Measurements from ENCODE around the gene LLPH. TPM values are rescaled to one million over a fixed set of nuclear protein-coding genes. Genes with fewer than 3 reads are reported as not detected.
A peak's percentile ranks its signal among the peaks of the same experiment; 100 is the strongest.

LLPH gene
- total RNA-seq, 2 donors from 2014 or later = 1.3 to 2.9 TPM

DNA sequence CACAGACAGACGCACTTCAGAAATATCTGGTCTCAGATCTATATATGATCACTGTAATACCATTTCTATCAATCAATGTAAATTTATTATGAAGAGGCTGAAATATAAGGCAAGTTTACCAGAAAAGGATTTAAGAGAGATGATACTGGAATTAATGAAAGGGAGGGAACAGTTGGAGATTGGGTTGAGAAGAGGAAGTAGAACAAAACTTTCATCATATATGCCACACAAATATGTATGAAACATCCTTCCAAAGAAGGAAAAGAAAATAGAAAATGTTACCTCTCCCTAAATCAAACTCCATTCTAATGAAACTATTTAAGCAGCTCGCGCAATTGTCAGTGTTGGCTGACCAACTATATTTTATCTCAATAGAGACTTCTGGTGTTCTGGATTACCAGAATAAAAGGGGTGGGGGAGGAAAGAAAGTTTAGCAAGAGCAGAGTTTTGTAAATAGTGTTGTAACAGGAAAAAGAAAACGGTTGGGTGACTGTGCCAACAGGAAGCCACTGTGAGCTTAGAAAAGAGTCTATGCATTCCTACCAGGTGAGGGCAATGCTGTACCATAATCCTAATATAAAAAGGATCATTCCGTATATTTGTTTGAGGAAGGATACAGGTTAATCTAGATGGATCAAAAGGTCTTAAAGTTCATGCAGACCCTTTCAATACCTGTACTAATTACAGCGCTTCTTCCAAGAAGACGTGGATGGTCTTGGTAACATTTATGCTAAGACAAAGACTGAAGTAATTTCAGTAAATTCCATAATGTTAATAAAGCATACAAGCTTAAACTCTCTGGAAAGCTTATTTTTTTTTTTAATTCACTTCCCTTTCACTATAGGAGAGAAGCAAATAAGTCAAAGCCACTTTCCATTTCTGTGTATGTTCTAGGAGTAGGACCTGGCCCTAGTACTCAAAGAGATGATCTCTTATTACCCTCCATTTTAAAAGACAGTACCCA, 14.5 kb upstream of the LLPH start:
- intact Hi-C loops (cut with DNase I) = no loop called here
- peaks cover 7% of the 10 kb centered on the region for H3K4me1 ChIP-seq
- peaks cover 0 to 6% of the 10 kb centered on the region in 2 donors for H3K36me3 ChIP-seq (replicated peaks in 1 of 2; ENCODE audit: insufficient read depth in 1 of 2, low read depth in 2 of 2)
- no peaks in the 10 kb centered on the region for H3K27me3 ChIP-seq
- H3K27ac ChIP-seq = peak overlapping the region in 2 of 4 donors; percentile 31 to 62
- 39 to 58% methylated on average over 7 of the region's 7 CpGs for WGBS, 2 donors
- H3K9me3 ChIP-seq = peaks cover 0 to 5% (median 0%) of the 10 kb centered on the region in 3 donors
- TF ChIP-seq, protein P1, sequence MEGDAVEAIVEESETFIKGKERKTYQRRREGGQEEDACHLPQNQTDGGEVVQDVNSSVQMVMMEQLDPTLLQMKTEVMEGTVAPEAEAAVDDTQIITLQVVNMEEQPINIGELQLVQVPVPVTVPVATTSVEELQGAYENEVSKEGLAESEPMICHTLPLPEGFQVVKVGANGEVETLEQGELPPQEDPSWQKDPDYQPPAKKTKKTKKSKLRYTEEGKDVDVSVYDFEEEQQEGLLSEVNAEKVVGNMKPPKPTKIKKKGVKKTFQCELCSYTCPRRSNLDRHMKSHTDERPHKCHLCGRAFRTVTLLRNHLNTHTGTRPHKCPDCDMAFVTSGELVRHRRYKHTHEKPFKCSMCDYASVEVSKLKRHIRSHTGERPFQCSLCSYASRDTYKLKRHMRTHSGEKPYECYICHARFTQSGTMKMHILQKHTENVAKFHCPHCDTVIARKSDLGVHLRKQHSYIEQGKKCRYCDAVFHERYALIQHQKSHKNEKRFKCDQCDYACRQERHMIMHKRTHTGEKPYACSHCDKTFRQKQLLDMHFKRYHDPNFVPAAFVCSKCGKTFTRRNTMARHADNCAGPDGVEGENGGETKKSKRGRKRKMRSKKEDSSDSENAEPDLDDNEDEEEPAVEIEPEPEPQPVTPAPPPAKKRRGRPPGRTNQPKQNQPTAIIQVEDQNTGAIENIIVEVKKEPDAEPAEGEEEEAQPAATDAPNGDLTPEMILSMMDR (IDR thresholded peaks at IDR 0.05) = peak in 6 of 7 experiments; percentile 30 to 73 (median 56)
- no peak for TF ChIP-seq POLR2A (IDR thresholded peaks at IDR 0.05)
- DNase-seq = peak; percentile 29 to 72 (median 44)
- peak; percentile 79 for ATAC-seq
- H3K4me3 ChIP-seq = no peak overlapping the region

DNA sequence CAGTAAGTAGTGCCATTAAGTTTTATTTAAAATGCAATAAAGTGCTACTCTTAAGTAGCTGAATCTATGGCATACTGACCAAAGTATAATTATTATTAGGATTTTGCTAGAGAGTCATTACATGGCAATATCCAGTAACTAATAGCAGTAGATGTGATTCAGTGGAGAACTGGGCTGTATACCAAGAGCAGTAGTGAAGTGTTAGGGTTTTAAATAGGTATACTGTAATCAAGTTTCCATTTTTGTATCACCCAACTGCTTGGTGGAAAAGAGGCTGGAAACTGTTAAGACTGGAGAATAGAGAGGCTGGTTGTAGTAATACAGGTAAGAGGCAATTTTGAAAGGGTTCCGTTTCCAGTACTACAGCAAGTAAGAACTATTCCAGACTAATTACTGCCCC, 13.3 kb upstream of the LLPH start:
- TF ChIP-seq POLR2A (IDR thresholded peaks at IDR 0.05) = no peak
- TF ChIP-seq, protein P1 (IDR thresholded peaks at IDR 0.05) = no peak
- WGBS, 2 donors = 86 to 90% methylated on average over 1 of the region's 1 CpG
- H3K4me3 ChIP-seq = no peak overlapping the region
- no peak overlapping the region for H3K27ac ChIP-seq
- intact Hi-C loops (cut with DNase I) = no loop called here
- peaks cover 0 to 10% of the 10 kb centered on the region in 2 donors for H3K36me3 ChIP-seq (replicated peaks in 1 of 2; ENCODE audit: insufficient read depth in 1 of 2, low read depth in 2 of 2)
- peaks cover 0 to 5% (median 0%) of the 10 kb centered on the region in 3 donors for H3K9me3 ChIP-seq
- ATAC-seq = no peak
- H3K4me1 ChIP-seq = peaks cover 7% of the 10 kb centered on the region
- no peak for DNase-seq
- no peaks in the 10 kb centered on the region for H3K27me3 ChIP-seq

GRCh38 chr12:66142826-66143225, 12.3 kb upstream of the LLPH start:
- Histone ChIP-seq H3K27ac (no peak overlapping the region), H3K9me3 (peaks cover 0 to 5% (median 0%) of the 10 kb centered on the region in 3 donors), H3K27me3 (no peaks in the 10 kb centered on the region), H3K36me3 (replicated peaks in 1 of 2; ENCODE audit: insufficient read depth in 1 of 2, low read depth in 2 of 2) (peaks cover 4 to 9% of the 10 kb centered on the region in 2 donors), H3K4me3 (no peak overlapping the region), H3K4me1 (peaks cover 7% of the 10 kb centered on the region)
- DNase-seq (no peak), ATAC-seq (no peak)
- TF ChIP-seq, protein P1 (IDR thresholded peaks at IDR 0.05) = no peak
- TF ChIP-seq POLR2A (IDR thresholded peaks at IDR 0.05) = no peak
- intact Hi-C loops (cut with DNase I) = no loop called here

- intact Hi-C loops (cut with DNase I) = no loop called here
- peaks cover 0 to 5% (median 0%) of the 10 kb centered on the region in 3 donors for H3K9me3 ChIP-seq
- H3K27me3 ChIP-seq = no peaks in the 10 kb centered on the region
- 99% methylated on average over 2 of the region's 2 CpGs for WGBS, 2 donors
- H3K4me3 ChIP-seq = no peak overlapping the region
- H3K36me3 ChIP-seq (replicated peaks in 1 of 2; ENCODE audit: insufficient read depth in 1 of 2, low read depth in 2 of 2) = peaks cover 12 to 13% of the 10 kb centered on the region in 2 donors
- ATAC-seq = no peak
- H3K27ac ChIP-seq = no peak overlapping the region
- DNase-seq = no peak
- TF ChIP-seq POLR2A (IDR thresholded peaks at IDR 0.05) = no peak
- TF ChIP-seq, protein P1 (IDR thresholded peaks at IDR 0.05) = no peak
- H3K4me1 ChIP-seq = peaks cover 7% of the 10 kb centered on the region
Observed at GRCh38 chr12:66141299-66141698, 10.7 kb upstream of the LLPH start.
